ENCODE data around the gene HEMK1.

- TF ChIP-seq CTCF (IDR thresholded peaks at IDR 0.05; ENCODE audit: low read depth, low read length, missing input control), result no peak
- TF ChIP-seq GABPA (IDR thresholded peaks at IDR 0.05 in 1 of 2, conservative IDR thresholded peaks at IDR 0.05 in 1 of 2), result no peak
- no peak for TF ChIP-seq MAX (IDR thresholded peaks at IDR 0.05)
- no peak for TF ChIP-seq EGR1 (IDR thresholded peaks at IDR 0.05; ENCODE audit: low read depth in 2 of 2)
- no peak for TF ChIP-seq YY1 (IDR thresholded peaks at IDR 0.05)
- no peak for TF ChIP-seq REST (IDR thresholded peaks at IDR 0.05)
- TF ChIP-seq RAD21 (IDR thresholded peaks at IDR 0.05), result no peak
- TF ChIP-seq FOXA1 (IDR thresholded peaks at IDR 0.05), result no peak
- no peak for TF ChIP-seq SP1 (IDR thresholded peaks at IDR 0.05)
- TF ChIP-seq ATF3 (IDR thresholded peaks at IDR 0.05), result no peak
- TF ChIP-seq JUND (IDR thresholded peaks at IDR 0.05), result no peak
Measured at GRCh38 chr3:50591196-50591741, 21.9 kb downstream of the HEMK1 start.

Data from liver (tissue), 3 donors.